K562 (cell line): ENCODE results near the gene TAF8. TPM values are rescaled to one million over a fixed set of nuclear protein-coding genes. Genes with fewer than 3 reads are reported as not detected.
A peak's percentile ranks its signal among the peaks of the same experiment; 100 is the strongest.

Source experiments
- CCNT2 ChIP-seq: IDR thresholded peaks from 2 replicates; pipeline ENCODE4 v1.6.1; 2011; ENCODE audit warnings: borderline replicate concordance, low read depth, mild to moderate bottlenecking, moderate library complexity, mixed read lengths, low read length; ENCODE audit not compliant: insufficient read length; ENCODE audit errors: extremely low read depth
- DACH1 ChIP-seq: fragments of 450-650 bp; IDR thresholded peaks from 2 replicates; pipeline ENCODE4 v1.6.1; 2018; ENCODE audit not compliant: partially characterized antibody
- DPF2 ChIP-seq: fragments of 450-650 bp; IDR thresholded peaks from 2 replicates; pipeline ENCODE4 v1.6.1; 2016
- GABPA ChIP-seq: fragments of 200-800 bp; sonication (Bioruptor generic); conservative IDR thresholded peaks from 2 replicates; pipeline ENCODE4 v1.6.1; 2016; ENCODE audit warnings: low read depth, missing genetic modification characterization, missing compliant biosample characterization
- GTF2E2 ChIP-seq: fragments of 200-800 bp; sonication (Bioruptor generic); IDR thresholded peaks from 2 replicates; pipeline ENCODE4 v1.6.1; 2016; ENCODE audit warnings: missing genetic modification characterization, missing compliant biosample characterization
- JUND ChIP-seq, 2 experiments: IDR thresholded peaks; 2 replicates in 1 of 2; 3 replicates in 1 of 2; pipeline ENCODE4 v1.6.1; 2011; ENCODE audit warnings: borderline replicate concordance in 2 of 2, low read depth in 2 of 2, low read length in 2 of 2, improper control_type of control experiment in 1 of 2, missing biosample characterization in 1 of 2, missing genetic modification characterization in 1 of 2, missing genetic modification reagents in 1 of 2
- KLF6 ChIP-seq: fragments of 250-450 bp; sonication (Bioruptor Pico); IDR thresholded peaks from 2 replicates; pipeline ENCODE4 v1.4.0; 2020; ENCODE audit warnings: mild to moderate bottlenecking, moderate library complexity, borderline replicate concordance
- NR1H2 ChIP-seq: sonication (generic); formaldehyde crosslinking; IDR thresholded peaks from 2 replicates; pipeline ENCODE4 v1.4.0; 2020; ENCODE audit warnings: mild to moderate bottlenecking, missing genetic modification reagents
- PCBP1 ChIP-seq: fragments of 200-400 bp; formaldehyde crosslinking; IDR thresholded peaks from 2 replicates; pipeline ENCODE4 v1.6.1; 2018; ENCODE audit warnings: mild to moderate bottlenecking, low read depth, low read length; ENCODE audit not compliant: poor library complexity, severe bottlenecking
- POLR2A ChIP-seq: fragments of 450-650 bp; conservative IDR thresholded peaks from 2 replicates; pipeline ENCODE4 v1.6.1; 2016
- RREB1 ChIP-seq: fragments of 250-450 bp; sonication (Bioruptor Pico); IDR thresholded peaks from 2 replicates; pipeline ENCODE4 v1.4.0; 2020
- STAT5B ChIP-seq: fragments of 250-450 bp; sonication (Bioruptor Pico); IDR thresholded peaks from 2 replicates; pipeline ENCODE4 v1.8.0; 2021; ENCODE audit warnings: mild to moderate bottlenecking, inconsistent platforms
- TCF3 ChIP-seq: sonication (generic); formaldehyde crosslinking; IDR thresholded peaks from 2 replicates; pipeline ENCODE4 v1.4.0; 2020; ENCODE audit warnings: mild to moderate bottlenecking, missing genetic modification reagents
- ZFP1 ChIP-seq: fragments of 450-650 bp; formaldehyde crosslinking; IDR thresholded peaks from 2 replicates; pipeline ENCODE4 v1.4.0; 2020; ENCODE audit warnings: mild to moderate bottlenecking, mixed read lengths
- ZKSCAN8 ChIP-seq: fragments of 200-800 bp; sonication (Bioruptor generic); IDR thresholded peaks from 2 replicates; pipeline ENCODE4 v1.6.1; 2016; ENCODE audit warnings: missing genetic modification characterization, missing compliant biosample characterization
- ZNF431 ChIP-seq: sonication (generic); formaldehyde crosslinking; IDR thresholded peaks from 2 replicates; pipeline ENCODE4 v1.8.0; 2022; ENCODE audit warnings: mild to moderate bottlenecking, missing genetic modification reagents
- ZNF511 ChIP-seq: sonication (generic); formaldehyde crosslinking; IDR thresholded peaks from 2 replicates; pipeline ENCODE4 v1.8.0; 2022; ENCODE audit warnings: mild to moderate bottlenecking, missing genetic modification reagents
- ZNF707 ChIP-seq: fragments of 250-450 bp; sonication (Bioruptor Pico); conservative IDR thresholded peaks from 2 replicates; pipeline ENCODE4 v1.8.0; 2022; ENCODE audit warnings: inconsistent platforms, mild to moderate bottlenecking, moderate library complexity
- polyA plus RNA-seq, 8 experiments: library from polyadenylated mRNA; depleted of rRNA in 4 of 8; stranded (reverse) in 5 of 8; unstranded in 3 of 8; fragments of >200 nt; fragmentation: Nextera tagmentation in 2 of 8; fragmentation: Illumina TruSeq in 1 of 8; extraction: Ambion mirVana in 2 of 8; extraction: Trizol in 1 of 8; gene quantifications; 2 replicates each; pipeline versions ENCODE4 v1.2.1 to v1.2.3, GENCODE V29; 2011 to 2014; ENCODE audit warnings: inconsistent platforms in 1 of 8, missing spikeins in 1 of 8
- total RNA-seq, 7 experiments: library from RNA; depleted of rRNA in 6 of 7; stranded (reverse); fragments of >200 nt in 6 of 7; fragmentation: Illumina TruSeq in 2 of 7; extraction: Trizol in 2 of 7; gene quantifications; 2 replicates each; pipeline versions ENCODE4 v1.2.1 to v1.2.3, GENCODE V29; 2011 to 2021; ENCODE audit warnings: low replicate concordance in 1 of 7
- TF ChIP-seq, protein P1 (sequence below): IDR thresholded peaks from 3 replicates; pipeline ENCODE4 v1.6.1; 2011; ENCODE audit warnings: borderline replicate concordance, mild to moderate bottlenecking, moderate library complexity; ENCODE audit not compliant: insufficient read length; ENCODE audit errors: extremely low read depth

Gene TAF8
- total and polyA plus RNA-seq, 9 of the 15 experiments (the other 6 are each of a cell fraction or from before 2014, with no cell fraction given), result 29.4 to 84.0 (median 52.6) TPM

DNA sequence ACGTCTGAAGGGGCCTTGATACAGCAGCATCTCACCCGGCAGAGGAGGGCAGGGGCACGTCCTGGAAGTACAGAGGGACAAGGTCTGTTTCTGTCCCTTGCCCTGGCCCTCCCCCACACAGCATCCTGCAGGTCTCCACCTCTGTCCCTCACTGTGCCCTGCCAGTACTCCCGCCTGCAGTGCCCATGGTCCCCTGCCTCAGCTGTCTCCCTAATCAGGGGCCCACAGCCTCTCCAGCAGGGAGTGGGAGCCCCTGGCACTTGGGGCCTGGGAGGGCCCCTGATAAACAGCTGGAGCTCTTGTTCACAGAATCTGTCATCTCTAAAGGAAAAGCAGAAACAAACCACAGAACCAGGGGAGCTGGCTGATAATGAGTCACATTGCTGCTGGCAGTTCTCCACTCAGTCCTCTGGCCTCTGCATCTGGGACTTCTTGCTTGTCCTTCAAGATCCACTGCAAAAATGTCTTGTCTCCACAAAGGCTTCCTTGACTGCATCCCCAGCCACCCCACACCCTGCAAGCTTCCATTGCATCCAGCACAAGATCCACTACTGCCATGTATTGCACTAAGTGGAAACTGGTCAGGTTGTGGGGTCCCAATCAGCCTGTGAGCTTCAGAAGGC lies 33.2 kb upstream of the TAF8 start (continued):
- TF ChIP-seq STAT5B (CRISPR knock-in tag), result no peak
- no peak for TF ChIP-seq PCBP1
- TF ChIP-seq KLF6 (CRISPR knock-in tag), result peak; percentile 78
- TF ChIP-seq RREB1 (CRISPR knock-in tag), result peak; percentile 89; the same call in 1 of the 2 replicates
- TF ChIP-seq ZNF431 (CRISPR knock-in tag), result 0 out of 2 replicates have a peak, but pooled peaks have one; percentile 49
- TF ChIP-seq GABPA (tag), result peak; percentile 59; the same call in 1 of the 2 replicates
- no peak for TF ChIP-seq ZFP1 (CRISPR knock-in tag)
- TF ChIP-seq DPF2, result peak; percentile 99
- TF ChIP-seq ZKSCAN8 (CRISPR knock-in tag), result peak; percentile 95
- TF ChIP-seq POLR2A, result no peak
- TF ChIP-seq CCNT2, result peak; percentile 98
- peak; percentile 99 for TF ChIP-seq DACH1
- TF ChIP-seq ZNF511 (CRISPR knock-in tag), result peak; percentile 87; the same call in 1 of the 2 replicates
- TF ChIP-seq JUND (IDR thresholded peaks at IDR 0.05; ENCODE audit: borderline replicate concordance, low read depth, low read length), result peak; percentile 96
- TF ChIP-seq JUND (tag; IDR thresholded peaks at IDR 0.05; ENCODE audit: borderline replicate concordance, low read depth, low read length), result peak; percentile 98; the same call in 2 of the 3 replicates
- peak; percentile 100 for TF ChIP-seq TCF3 (CRISPR knock-in tag)
- no peak; the same call in 1 of the 2 replicates for TF ChIP-seq GTF2E2 (tag)
- no peak for TF ChIP-seq ZNF707
- no peak for TF ChIP-seq NR1H2 (CRISPR knock-in tag)
- TF ChIP-seq, protein P1, sequence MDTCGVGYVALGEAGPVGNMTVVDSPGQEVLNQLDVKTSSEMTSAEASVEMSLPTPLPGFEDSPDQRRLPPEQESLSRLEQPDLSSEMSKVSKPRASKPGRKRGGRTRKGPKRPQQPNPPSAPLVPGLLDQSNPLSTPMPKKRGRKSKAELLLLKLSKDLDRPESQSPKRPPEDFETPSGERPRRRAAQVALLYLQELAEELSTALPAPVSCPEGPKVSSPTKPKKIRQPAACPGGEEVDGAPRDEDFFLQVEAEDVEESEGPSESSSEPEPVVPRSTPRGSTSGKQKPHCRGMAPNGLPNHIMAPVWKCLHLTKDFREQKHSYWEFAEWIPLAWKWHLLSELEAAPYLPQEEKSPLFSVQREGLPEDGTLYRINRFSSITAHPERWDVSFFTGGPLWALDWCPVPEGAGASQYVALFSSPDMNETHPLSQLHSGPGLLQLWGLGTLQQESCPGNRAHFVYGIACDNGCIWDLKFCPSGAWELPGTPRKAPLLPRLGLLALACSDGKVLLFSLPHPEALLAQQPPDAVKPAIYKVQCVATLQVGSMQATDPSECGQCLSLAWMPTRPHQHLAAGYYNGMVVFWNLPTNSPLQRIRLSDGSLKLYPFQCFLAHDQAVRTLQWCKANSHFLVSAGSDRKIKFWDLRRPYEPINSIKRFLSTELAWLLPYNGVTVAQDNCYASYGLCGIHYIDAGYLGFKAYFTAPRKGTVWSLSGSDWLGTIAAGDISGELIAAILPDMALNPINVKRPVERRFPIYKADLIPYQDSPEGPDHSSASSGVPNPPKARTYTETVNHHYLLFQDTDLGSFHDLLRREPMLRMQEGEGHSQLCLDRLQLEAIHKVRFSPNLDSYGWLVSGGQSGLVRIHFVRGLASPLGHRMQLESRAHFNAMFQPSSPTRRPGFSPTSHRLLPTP, result no peak
